HEK293 (cell line): ENCODE results near the gene HIVEP2.

Experiments used
- CTCF ChIA-PET: fragments of 350-600 bp; formaldehyde crosslinking; extraction: SDS; loops from one replicate; lab custom pipeline; 2021; ENCODE audit warnings: antibody characterized with exemption; lab: Yijun Ruan, JAX
- POLR2A ChIA-PET: fragments of 300-600 bp; formaldehyde crosslinking; extraction: SDS; loops from one replicate; lab custom pipeline; 2020; ENCODE audit warnings: antibody characterized with exemption, inconsistent platforms; lab: Yijun Ruan, JAX
- H3K27ac ChIP-seq: fragments of 200-500 bp; sonication (Bioruptor generic); 2 replicates; pipeline ENCODE4 v1.5.1; 2014; ENCODE audit warnings: low read depth, low read length, control low read depth, inconsistent platforms; ENCODE audit errors: extremely low read depth
- H3K36me3 ChIP-seq, 2 experiments: fragments of 200-500 bp in 1 of 2; sonication (Bioruptor generic) in 1 of 2; 1 replicate in 1 of 2; 2 replicates in 1 of 2; pipeline ENCODE4 v1.5.1; 2014 to 2017; ENCODE audit warnings: inconsistent platforms in 2 of 2, low read length in 2 of 2; ENCODE audit not compliant: control insufficient read depth in 2 of 2, insufficient read depth in 1 of 2
- H3K4me1 ChIP-seq: fragments of 200-500 bp; sonication (Bioruptor generic); 2 replicates; pipeline ENCODE4 v1.5.1; 2014; ENCODE audit warnings: mild to moderate bottlenecking, low read length, inconsistent platforms; ENCODE audit not compliant: control insufficient read depth, insufficient read depth
- H3K4me3 ChIP-seq: 2 replicates; pipeline ENCODE4 v1.5.1; 2011; ENCODE audit warnings: low read depth, mild to moderate bottlenecking, control low read depth, low read length, moderate library complexity
- H3K9me3 ChIP-seq: fragments of 200-500 bp; sonication (Bioruptor generic); 2 replicates; pipeline ENCODE4 v1.5.1; 2014; ENCODE audit warnings: low read depth, low read length, inconsistent platforms; ENCODE audit not compliant: control insufficient read depth, insufficient read depth
- IKZF3 ChIP-seq: fragments of 450-650 bp; IDR thresholded peaks from 2 replicates; pipeline ENCODE4 v1.5.0; 2018; ENCODE audit warnings: missing biosample characterization, mild to moderate bottlenecking, missing genetic modification characterization, moderate library complexity
- RBAK ChIP-seq: fragments of 450-650 bp; formaldehyde crosslinking; IDR thresholded peaks from 2 replicates; pipeline ENCODE4 v1.5.1; 2016; ENCODE audit warnings: missing biosample characterization, missing genetic modification characterization
- SCRT2 ChIP-seq: fragments of 450-650 bp; formaldehyde crosslinking; IDR thresholded peaks from 2 replicates; pipeline ENCODE4 v1.5.1; 2016; ENCODE audit warnings: missing biosample characterization, missing genetic modification characterization
- TCF7L2 ChIP-seq: IDR thresholded peaks from 2 replicates; pipeline ENCODE4 v1.6.1; 2011; ENCODE audit warnings: low read depth, mild to moderate bottlenecking, inconsistent platforms, low read length, moderate library complexity, borderline replicate concordance
- TRIM28 ChIP-seq: IDR thresholded peaks from 2 replicates; pipeline ENCODE4 v1.6.1; 2011; ENCODE audit warnings: low read length, control low read depth, borderline replicate concordance
- WT1 ChIP-seq: fragments of 450-650 bp; formaldehyde crosslinking; IDR thresholded peaks from 2 replicates; pipeline ENCODE4 v1.5.1; 2016; ENCODE audit warnings: missing biosample characterization, missing genetic modification characterization
- ZBTB20 ChIP-seq: fragments of 450-650 bp; formaldehyde crosslinking; IDR thresholded peaks from 2 replicates; pipeline ENCODE4 v1.5.1; 2016; ENCODE audit warnings: missing biosample characterization, missing genetic modification characterization
- ZIC2 ChIP-seq: fragments of 450-650 bp; formaldehyde crosslinking; IDR thresholded peaks from 2 replicates; pipeline ENCODE4 v1.5.1; 2016; ENCODE audit warnings: missing biosample characterization, missing genetic modification characterization
- ZNF169 ChIP-seq: fragments of 450-650 bp; formaldehyde crosslinking; IDR thresholded peaks from 2 replicates; pipeline ENCODE4 v1.5.1; 2016; ENCODE audit warnings: missing biosample characterization, missing genetic modification characterization
- ZNF184 ChIP-seq: fragments of 450-650 bp; IDR thresholded peaks from 2 replicates; pipeline ENCODE4 v1.5.1; 2018; ENCODE audit warnings: missing biosample characterization, mild to moderate bottlenecking, missing genetic modification characterization
- ZNF223 ChIP-seq: fragments of 450-650 bp; formaldehyde crosslinking; IDR thresholded peaks from 2 replicates; pipeline ENCODE4 v1.5.1; 2016; ENCODE audit warnings: missing biosample characterization, missing genetic modification characterization
- ZNF24 ChIP-seq: fragments of 450-650 bp; formaldehyde crosslinking; IDR thresholded peaks from 2 replicates; pipeline ENCODE4 v1.5.1; 2016; ENCODE audit warnings: missing biosample characterization, missing genetic modification characterization
- ZNF274 ChIP-seq, 2 experiments: fragments of 200-500 bp in 1 of 2; fragments of 450-650 bp in 1 of 2; sonication (Bioruptor generic) in 1 of 2; formaldehyde crosslinking in 1 of 2; IDR thresholded peaks; 2 replicates each; pipeline versions ENCODE4 v1.5.1 to v1.6.1; 2014 to 2016; ENCODE audit warnings: borderline replicate concordance in 1 of 2, inconsistent platforms in 1 of 2, low read length in 1 of 2, missing biosample characterization in 1 of 2, missing genetic modification characterization in 1 of 2
- ZNF280D ChIP-seq: fragments of 450-650 bp; formaldehyde crosslinking; IDR thresholded peaks from 2 replicates; pipeline ENCODE4 v1.5.1; 2016; ENCODE audit warnings: missing biosample characterization, missing genetic modification characterization
- ZNF311 ChIP-seq: fragments of 450-650 bp; formaldehyde crosslinking; IDR thresholded peaks from 2 replicates; pipeline ENCODE4 v1.5.1; 2017; ENCODE audit warnings: missing biosample characterization, missing genetic modification characterization, borderline replicate concordance
- ZNF335 ChIP-seq: fragments of 450-650 bp; formaldehyde crosslinking; conservative IDR thresholded peaks from 2 replicates; pipeline ENCODE4 v1.5.1; 2016; ENCODE audit warnings: missing biosample characterization, missing genetic modification characterization
- ZNF449 ChIP-seq: fragments of 450-650 bp; formaldehyde crosslinking; IDR thresholded peaks from 2 replicates; pipeline ENCODE4 v1.5.1; 2017; ENCODE audit warnings: missing biosample characterization, mild to moderate bottlenecking, missing genetic modification characterization, moderate library complexity
- ZNF600 ChIP-seq: fragments of 450-650 bp; formaldehyde crosslinking; IDR thresholded peaks from 2 replicates; pipeline ENCODE4 v1.5.1; 2016; ENCODE audit warnings: missing biosample characterization, missing genetic modification characterization
- ZNF660 ChIP-seq: fragments of 450-650 bp; IDR thresholded peaks from 2 replicates; pipeline ENCODE4 v1.5.1; 2018; ENCODE audit warnings: missing biosample characterization, mild to moderate bottlenecking, missing genetic modification characterization
- ZNF664 ChIP-seq: fragments of 450-650 bp; formaldehyde crosslinking; IDR thresholded peaks from 2 replicates; pipeline ENCODE4 v1.5.1; 2016; ENCODE audit warnings: missing biosample characterization, missing genetic modification characterization
- ZXDB ChIP-seq: fragments of 450-650 bp; formaldehyde crosslinking; IDR thresholded peaks from 2 replicates; pipeline ENCODE4 v1.5.1; 2016; ENCODE audit warnings: missing biosample characterization, missing genetic modification characterization
- TF ChIP-seq, protein P1 (sequence below): fragments of 450-650 bp; IDR thresholded peaks from 2 replicates; pipeline ENCODE4 v1.5.1; 2018; ENCODE audit warnings: missing biosample characterization, mild to moderate bottlenecking, missing genetic modification characterization
- TF ChIP-seq, protein P2 (sequence below): fragments of 450-650 bp; formaldehyde crosslinking; IDR thresholded peaks from 2 replicates; pipeline ENCODE4 v1.5.1; 2016; ENCODE audit warnings: missing biosample characterization, missing genetic modification characterization
- TF ChIP-seq, protein P3 (sequence below): fragments of 450-650 bp; formaldehyde crosslinking; IDR thresholded peaks from 2 replicates; pipeline ENCODE4 v1.5.1; 2016; ENCODE audit warnings: missing biosample characterization, missing genetic modification characterization

Gene HIVEP2

DNA sequence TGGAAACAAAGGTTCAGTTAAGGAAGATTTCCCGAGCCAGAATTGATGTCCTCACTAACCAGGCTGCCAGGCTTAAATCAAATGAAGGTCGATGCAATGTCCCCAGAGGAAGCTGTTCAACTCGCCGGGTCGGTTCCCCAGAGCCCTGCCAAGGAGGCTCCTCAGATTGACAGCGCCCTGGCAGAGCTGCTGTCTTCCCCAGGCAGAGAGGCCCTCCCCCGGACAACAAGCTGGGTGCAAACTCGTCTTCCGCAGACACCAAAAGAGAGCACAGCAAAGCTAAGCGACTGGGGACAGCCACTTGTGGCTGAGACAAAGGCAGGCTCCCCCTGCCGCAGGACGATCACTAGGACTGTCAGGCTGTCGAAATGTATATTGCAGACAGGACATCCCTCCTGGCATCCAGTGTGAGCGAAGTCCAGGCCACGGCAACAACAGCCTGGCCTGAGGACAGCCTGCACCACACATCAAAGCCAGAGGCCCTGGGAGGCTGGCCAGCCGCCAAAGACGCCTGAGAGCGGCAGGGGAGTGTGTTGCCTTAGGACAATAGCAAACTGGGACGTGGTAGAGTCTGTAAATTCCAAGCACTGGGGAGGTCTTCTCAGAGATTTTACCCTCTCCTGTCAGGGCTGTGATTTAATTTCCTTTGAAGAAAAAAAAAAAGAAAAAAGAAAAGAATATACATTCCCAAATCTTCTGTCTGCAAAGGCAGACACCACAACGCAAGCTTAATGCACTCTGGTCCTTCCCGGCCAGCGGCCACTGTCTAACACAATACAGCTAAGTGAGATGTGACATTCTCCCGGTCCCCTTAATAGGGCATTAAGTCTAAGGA lies 99.1 kb downstream of the HIVEP2 start:
- no peaks in the 10 kb centered on the region for H3K36me3 ChIP-seq
- peaks cover 43% of the 10 kb centered on the region for H3K4me1 ChIP-seq
- ChIA-PET CTCF (interaction anchor here (0.6 kb wide), 1 partner anchor 45 kb away, joined by 3 read pairs; no protein-coding TSS in a partner anchor), POLR2A (interaction anchor here (0.9 kb wide), 1 partner anchor 16 kb away, joined by 3 read pairs; no protein-coding TSS in a partner anchor)
- H3K4me3 ChIP-seq: peak overlapping the region; percentile 27
- H3K27ac ChIP-seq: peak overlapping the region; percentile 24; the same call in 1 of the 2 replicates
- H3K9me3 ChIP-seq: no peaks in the 10 kb centered on the region
- 0 out of 2 replicates have a peak, but pooled peaks have one; percentile 28 for TF ChIP-seq ZXDB (tag by site-specific recombination)
- TF ChIP-seq RBAK (tag by site-specific recombination): no peak
- TF ChIP-seq ZNF449 (tag by site-specific recombination): peak; percentile 44; the same call in 1 of the 2 replicates
- no peak for TF ChIP-seq ZNF169 (tag by site-specific recombination)
- TF ChIP-seq ZNF335 (tag by site-specific recombination): peak; percentile 78
- TF ChIP-seq ZNF280D: no peak
- TF ChIP-seq ZNF600 (tag by site-specific recombination): peak; percentile 89
- peak; percentile 89 for TF ChIP-seq WT1
- TF ChIP-seq ZBTB20: no peak
- peak; percentile 76 for TF ChIP-seq ZNF223
- TF ChIP-seq, protein P1, sequence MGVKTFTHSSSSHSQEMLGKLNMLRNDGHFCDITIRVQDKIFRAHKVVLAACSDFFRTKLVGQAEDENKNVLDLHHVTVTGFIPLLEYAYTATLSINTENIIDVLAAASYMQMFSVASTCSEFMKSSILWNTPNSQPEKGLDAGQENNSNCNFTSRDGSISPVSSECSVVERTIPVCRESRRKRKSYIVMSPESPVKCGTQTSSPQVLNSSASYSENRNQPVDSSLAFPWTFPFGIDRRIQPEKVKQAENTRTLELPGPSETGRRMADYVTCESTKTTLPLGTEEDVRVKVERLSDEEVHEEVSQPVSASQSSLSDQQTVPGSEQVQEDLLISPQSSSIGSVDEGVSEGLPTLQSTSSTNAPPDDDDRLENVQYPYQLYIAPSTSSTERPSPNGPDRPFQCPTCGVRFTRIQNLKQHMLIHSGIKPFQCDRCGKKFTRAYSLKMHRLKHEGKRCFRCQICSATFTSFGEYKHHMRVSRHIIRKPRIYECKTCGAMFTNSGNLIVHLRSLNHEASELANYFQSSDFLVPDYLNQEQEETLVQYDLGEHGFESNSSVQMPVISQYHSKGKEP (tag by site-specific recombination): peak; percentile 39; the same call in 1 of the 2 replicates
- TF ChIP-seq TRIM28: peak; percentile 59; the same call in 1 of the 2 replicates
- TF ChIP-seq, protein P2, sequence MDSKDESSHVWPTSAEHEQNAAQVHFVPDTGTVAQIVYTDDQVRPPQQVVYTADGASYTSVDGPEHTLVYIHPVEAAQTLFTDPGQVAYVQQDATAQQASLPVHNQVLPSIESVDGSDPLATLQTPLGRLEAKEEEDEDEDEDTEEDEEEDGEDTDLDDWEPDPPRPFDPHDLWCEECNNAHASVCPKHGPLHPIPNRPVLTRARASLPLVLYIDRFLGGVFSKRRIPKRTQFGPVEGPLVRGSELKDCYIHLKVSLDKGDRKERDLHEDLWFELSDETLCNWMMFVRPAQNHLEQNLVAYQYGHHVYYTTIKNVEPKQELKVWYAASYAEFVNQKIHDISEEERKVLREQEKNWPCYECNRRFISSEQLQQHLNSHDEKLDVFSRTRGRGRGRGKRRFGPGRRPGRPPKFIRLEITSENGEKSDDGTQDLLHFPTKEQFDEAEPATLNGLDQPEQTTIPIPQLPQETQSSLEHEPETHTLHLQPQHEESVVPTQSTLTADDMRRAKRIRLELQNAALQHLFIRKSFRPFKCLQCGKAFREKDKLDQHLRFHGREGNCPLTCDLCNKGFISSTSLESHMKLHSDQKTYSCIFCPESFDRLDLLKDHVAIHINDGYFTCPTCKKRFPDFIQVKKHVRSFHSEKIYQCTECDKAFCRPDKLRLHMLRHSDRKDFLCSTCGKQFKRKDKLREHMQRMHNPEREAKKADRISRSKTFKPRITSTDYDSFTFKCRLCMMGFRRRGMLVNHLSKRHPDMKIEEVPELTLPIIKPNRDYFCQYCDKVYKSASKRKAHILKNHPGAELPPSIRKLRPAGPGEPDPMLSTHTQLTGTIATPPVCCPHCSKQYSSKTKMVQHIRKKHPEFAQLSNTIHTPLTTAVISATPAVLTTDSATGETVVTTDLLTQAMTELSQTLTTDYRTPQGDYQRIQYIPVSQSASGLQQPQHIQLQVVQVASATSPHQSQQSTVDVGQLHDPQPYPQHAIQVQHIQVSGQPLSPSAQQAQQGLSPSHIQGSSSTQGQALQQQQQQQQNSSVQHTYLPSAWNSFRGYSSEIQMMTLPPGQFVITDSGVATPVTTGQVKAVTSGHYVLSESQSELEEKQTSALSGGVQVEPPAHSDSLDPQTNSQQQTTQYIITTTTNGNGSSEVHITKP (tag by site-specific recombination): peak; percentile 79
- peak; percentile 15; the same call in 1 of the 2 replicates for TF ChIP-seq ZNF660
- peak; percentile 84 for TF ChIP-seq ZIC2 (tag by site-specific recombination)
- peak; percentile 93 for TF ChIP-seq TCF7L2
- TF ChIP-seq ZNF311 (tag by site-specific recombination): no peak
- no peak for TF ChIP-seq ZNF274 (IDR thresholded peaks at IDR 0.05; ENCODE audit: low read length)
- no peak for TF ChIP-seq ZNF274 (tag by site-specific recombination; IDR thresholded peaks at IDR 0.05; ENCODE audit: borderline replicate concordance)
- TF ChIP-seq, protein P3, sequence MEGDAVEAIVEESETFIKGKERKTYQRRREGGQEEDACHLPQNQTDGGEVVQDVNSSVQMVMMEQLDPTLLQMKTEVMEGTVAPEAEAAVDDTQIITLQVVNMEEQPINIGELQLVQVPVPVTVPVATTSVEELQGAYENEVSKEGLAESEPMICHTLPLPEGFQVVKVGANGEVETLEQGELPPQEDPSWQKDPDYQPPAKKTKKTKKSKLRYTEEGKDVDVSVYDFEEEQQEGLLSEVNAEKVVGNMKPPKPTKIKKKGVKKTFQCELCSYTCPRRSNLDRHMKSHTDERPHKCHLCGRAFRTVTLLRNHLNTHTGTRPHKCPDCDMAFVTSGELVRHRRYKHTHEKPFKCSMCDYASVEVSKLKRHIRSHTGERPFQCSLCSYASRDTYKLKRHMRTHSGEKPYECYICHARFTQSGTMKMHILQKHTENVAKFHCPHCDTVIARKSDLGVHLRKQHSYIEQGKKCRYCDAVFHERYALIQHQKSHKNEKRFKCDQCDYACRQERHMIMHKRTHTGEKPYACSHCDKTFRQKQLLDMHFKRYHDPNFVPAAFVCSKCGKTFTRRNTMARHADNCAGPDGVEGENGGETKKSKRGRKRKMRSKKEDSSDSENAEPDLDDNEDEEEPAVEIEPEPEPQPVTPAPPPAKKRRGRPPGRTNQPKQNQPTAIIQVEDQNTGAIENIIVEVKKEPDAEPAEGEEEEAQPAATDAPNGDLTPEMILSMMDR (tag by site-specific recombination): peak; percentile 67; the same call in 1 of the 2 replicates
- peak; percentile 94 for TF ChIP-seq SCRT2 (tag by site-specific recombination)
- peak; percentile 69 for TF ChIP-seq IKZF3 (tag by site-specific recombination)
- TF ChIP-seq ZNF24 (tag by site-specific recombination): peak; percentile 16; the same call in 1 of the 2 replicates
- 0 out of 2 replicates have a peak, but pooled peaks have one; percentile 43 for TF ChIP-seq ZNF664 (tag by site-specific recombination)
- TF ChIP-seq ZNF184: 0 out of 2 replicates have a peak, but pooled peaks have one; percentile 9
